GM18526 (cell line): ENCODE data around the gene CDC42EP3.

ENCODE experiments used
- POLR2A ChIP-seq: IDR thresholded peaks from 3 replicates; pipeline ENCODE4 v1.6.1; 2011; ENCODE audit not compliant: insufficient read length; ENCODE audit errors: extremely low read depth

The CDC42EP3 gene

DNA sequence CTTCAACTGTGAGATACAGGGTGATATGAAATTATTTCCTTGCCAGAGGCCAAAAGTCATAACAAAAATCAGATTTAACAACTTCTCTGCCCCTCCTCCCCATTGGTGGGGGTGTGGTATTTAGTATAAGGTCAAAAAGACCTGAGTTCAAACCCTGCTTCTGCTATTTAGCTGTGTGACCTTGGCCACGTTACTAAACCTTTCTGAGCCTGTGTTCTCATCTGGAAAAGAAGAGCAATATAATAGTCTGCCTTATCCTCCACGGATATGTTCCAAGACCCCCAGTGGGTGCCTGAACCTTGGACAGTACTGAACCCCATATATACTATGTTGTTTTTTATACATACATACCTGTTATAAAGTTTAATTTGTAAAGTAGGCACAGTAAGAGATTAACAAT is 3.7 kb downstream of the CDC42EP3 start:
- no peak for TF ChIP-seq POLR2A

DNA sequence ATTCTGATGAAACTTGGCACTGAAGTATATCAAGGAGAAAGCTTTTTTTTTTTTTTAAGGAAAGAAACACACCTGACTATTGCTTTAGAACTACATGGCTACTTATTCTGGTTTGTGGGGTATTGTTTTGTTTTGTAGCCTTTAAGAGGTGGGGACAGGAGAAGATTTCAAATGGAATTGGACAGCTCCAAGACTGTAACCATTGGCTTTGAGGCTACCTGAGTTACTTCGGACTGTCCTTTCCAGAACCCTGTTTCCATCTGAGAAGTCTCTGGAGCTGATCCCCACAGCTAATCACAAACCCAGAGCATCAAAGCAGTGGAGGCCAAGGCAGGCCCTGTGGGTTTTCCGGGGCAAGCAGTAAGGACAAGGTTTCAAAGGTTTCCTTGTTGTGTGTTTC is 4.7 kb downstream of the CDC42EP3 start:
- TF ChIP-seq POLR2A = no peak

DNA sequence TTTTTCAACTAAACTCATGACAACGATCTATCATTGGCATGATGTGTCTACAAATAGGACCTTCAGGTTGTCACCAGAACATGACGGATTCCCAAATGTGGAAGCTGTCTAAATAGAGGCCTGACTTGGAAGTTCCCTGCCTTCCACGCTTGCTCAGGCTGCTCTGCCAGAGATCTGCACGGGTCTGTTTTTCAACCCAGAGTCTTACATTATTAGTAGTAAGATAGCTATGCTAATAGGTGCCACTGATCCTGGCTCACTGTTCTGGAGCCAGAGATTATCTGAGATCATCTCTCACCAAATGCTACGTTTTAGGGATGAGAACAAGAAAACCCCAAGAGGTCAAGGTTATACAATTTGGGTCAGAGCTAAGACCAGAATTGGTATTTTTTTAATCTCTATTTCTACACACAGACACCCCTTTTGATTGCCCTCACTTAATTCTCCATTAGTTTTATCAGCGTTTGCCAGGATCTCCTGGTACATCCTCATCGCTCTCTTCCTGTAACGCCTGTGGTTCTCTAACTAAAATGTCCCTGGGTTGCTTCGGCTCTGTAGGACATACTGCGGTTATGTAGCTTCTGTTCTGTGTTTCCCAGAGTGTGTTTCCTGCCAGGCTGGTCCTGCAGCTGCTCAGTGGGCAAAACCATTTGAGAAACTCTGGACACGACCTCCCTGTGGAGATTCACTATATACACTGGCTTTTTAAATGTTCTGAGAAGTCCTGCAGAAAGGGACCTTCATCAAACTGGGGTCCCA is 5.7 kb downstream of the CDC42EP3 start:
- TF ChIP-seq POLR2A = no peak

DNA sequence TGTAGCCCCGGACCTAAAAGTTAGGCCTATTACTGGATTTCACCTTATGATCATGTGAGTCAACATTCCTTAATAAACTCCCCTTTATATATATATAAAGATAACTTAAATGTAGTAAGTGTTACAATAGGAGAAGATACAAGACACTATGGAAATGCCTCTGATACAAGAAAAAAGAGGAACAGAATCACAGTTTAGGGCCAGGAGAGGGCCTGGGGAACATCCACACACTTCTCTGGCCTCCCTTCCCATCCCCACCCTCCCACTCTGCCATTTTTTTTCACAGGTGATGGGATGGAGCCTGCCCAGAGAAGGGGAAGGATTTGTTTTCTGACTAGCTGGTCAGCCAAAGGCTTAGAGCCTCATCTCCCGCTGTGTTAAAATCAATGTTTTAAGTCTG is 6.4 kb downstream of the CDC42EP3 start:
- TF ChIP-seq POLR2A = no peak

GRCh38 chr2:37664231-37664643 is 7.2 kb downstream of the CDC42EP3 start:
- TF ChIP-seq POLR2A = no peak

GRCh38 chr2:37663390-37663789 is 8.1 kb downstream of the CDC42EP3 start:
- TF ChIP-seq POLR2A = no peak

- TF ChIP-seq POLR2A = no peak
Measured at GRCh38 chr2:37659723-37660122, 11.7 kb downstream of the CDC42EP3 start.

DNA sequence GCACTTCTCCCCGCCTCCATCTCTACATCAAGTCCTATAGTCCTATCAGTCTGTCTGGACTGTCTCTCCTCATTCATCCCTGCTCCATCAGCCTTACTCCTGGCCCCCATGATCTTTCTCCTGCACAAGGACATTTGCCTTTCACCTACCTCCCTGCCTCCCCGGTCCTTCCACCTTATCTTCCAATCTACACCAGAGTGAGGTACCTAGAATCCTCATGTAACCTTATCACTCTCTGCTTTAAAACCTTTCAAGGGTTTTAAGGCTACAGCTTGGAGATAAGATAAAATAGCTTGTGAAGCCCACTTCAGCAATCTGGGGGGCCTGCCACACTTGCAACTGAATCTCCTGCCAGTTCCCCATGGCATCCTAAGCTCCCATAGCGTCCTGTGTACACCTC is 12.8 kb downstream of the CDC42EP3 start:
- TF ChIP-seq POLR2A = no peak

- no peak for TF ChIP-seq POLR2A
Measured at GRCh38 chr2:37657471-37657870, 14.0 kb downstream of the CDC42EP3 start.

DNA sequence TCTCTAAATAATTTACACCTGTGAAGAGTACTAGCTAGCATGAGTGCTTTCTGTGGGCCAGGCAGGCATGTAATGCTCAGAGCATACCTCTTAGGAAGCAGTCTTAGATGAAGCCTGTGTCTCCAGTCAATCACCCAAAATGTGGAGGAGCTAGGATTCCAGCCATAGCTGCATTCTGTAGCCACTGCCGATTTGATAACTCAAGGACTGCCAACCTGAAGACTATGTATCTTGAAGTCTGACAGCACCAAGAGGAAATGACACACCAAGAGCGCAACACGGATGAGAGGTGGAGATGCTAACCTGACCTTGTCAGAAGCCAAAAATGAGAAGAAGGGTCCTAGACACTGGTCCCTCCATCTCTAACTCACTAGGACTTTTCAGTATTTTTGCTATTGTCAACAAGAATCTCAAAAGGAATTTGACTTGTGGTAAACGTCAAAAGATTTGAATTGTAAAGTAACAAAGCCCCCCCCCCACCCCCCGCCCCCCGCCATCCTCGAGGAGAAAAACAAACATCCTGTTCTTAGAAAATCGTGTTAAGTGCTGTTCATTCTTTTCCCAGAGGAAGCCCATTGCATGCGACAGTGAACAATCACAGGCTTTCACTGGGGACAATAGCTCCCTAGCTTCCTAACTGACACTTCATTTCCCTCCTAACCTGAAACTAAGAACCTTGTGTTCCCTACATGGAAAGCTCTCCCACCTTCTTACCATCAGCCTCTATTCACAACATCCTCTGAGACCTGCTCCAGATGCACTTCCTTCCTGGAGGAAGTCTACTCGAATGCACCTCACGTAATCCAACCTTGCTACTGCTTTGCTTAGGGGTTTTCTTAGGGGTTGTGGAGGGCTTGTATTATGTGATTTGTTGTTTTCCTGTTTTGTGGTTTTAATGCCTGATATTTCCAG is 14.7 kb downstream of the CDC42EP3 start:
- no peak for TF ChIP-seq POLR2A

- no peak for TF ChIP-seq POLR2A
Measured at GRCh38 chr2:37654932-37655841, 16.3 kb downstream of the CDC42EP3 start.

DNA sequence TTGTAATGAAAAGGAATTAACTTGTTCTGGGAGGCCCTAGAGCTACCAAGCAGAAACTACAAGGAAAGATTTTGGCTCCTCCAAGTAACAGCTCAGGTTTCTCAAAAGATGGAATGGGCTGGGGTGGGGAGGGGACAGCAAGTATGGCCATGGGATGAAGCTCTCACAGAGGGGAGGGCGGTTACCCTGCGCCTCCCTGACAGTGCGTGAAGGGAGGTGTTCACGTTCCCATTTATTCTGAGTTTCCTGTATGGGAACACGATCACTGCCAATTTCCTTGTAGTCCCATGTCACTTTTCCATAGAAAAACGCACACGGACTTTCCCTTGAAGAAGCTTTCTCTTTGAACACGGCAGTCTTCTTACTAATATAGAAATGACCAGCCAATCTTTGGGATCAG is 17.0 kb downstream of the CDC42EP3 start:
- TF ChIP-seq POLR2A = peak; percentile 21

- peak; percentile 76 for TF ChIP-seq POLR2A
Measured at GRCh38 chr2:37653805-37654378, 17.6 kb downstream of the CDC42EP3 start.

- no peak for TF ChIP-seq POLR2A
Measured at GRCh38 chr2:37653093-37653492, 18.3 kb downstream of the CDC42EP3 start.

DNA sequence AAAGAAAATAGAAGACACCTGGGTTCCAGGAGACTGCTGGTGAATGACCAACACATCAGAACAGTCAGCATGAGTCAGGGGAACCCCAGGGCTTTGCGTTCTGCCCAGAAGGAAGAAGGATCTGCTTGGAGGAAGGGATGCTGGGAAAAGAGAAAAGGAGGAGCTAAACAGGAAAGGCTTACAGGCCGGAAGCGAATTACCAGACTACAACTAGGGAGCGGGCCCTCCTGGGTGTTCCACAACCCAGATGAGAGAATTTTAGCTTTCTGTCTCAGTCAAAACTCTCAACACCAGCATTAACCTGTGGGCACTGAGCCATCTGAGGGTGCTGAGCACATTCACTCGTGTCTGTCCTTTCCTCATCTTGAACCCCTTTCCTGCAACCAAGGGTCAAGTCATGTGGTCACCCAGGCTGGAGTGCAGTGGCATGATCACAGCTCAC is 19.2 kb downstream of the CDC42EP3 start:
- no peak for TF ChIP-seq POLR2A
